GM12865 (cell line): ENCODE measurements around the gene USHBP1.

Source experiments
- DNase-seq: peaks from one replicate; pipeline ENCODE4 v3.0.0; 2010; ENCODE audit warnings: low read depth
- H3K4me3 ChIP-seq: 2 replicates; pipeline ENCODE4 v1.5.1; 2011; ENCODE audit warnings: mild to moderate bottlenecking, low read depth, low read length, control low read depth
- CTCF ChIP-seq: IDR thresholded peaks from 2 replicates; pipeline ENCODE4 v1.5.1; 2011; ENCODE audit warnings: low read length, control low read depth, low read depth, inconsistent platforms; ENCODE audit not compliant: insufficient read depth; ENCODE audit errors: missing control alignments

Gene USHBP1

DNA sequence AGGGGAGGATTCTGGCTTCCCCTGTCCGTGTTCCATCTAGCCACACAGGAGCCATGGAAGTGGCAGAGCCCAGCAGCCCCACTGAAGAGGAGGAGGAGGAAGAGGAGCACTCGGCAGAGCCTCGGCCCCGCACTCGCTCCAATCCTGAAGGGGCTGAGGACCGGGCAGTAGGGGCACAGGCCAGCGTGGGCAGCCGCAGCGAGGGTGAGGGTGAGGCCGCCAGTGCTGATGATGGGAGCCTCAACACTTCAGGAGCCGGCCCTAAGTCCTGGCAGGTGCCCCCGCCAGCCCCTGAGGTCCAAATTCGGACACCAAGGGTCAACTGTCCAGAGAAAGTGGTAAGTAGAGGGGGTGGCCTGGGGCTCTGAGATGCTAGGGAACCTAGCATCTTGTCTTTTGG, 4.2 kb upstream of the USHBP1 start:
- H3K4me3 ChIP-seq: no peak overlapping the region
- no peak for DNase-seq
- TF ChIP-seq CTCF: no peak

DNA sequence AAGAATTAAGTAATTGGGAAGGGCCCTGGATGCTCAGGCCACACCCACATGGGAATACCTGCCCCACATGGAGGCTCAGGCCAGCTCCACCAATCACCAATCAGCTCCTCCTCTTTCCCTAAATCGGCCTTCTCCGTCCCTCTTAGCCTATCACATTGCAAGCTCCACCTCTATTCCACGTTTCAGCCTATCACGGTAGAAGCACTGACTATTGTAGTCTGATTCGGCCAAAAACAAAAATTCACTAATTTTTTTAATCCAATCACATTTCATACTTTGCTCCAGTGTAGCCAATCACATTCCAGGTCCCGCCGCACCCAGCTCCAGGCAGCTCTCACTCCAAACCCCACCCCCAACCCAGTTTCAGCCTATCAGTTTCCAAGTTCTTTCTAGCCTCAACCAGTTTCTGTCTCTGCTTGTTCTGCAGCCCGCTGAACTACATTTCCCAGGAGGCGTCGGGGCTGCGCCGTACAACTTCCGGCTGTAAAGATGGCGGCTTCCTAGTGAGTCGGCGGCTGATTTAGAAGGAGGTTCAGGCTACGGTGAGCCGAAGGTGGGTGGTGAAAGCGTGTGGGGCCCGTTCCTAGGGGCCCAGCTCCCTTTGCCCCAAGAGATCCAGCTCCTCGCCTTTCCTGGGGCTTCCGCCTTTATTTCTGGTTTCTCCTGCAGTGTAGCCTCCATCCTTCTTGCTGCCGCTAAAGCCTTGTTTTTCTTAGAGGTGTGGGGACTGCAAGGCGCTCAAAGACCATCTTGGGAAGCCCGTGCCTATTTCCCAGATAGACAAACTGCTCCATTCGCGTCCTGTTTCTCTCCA, 2.6 kb upstream of the USHBP1 start, which contains the start of gene BABAM1:
Gene BABAM1, plus strand, starts transcription at position 469 of the 814 bp plus-strand sequence. CDS start 1,364 bp downstream, outside the sequence.
- DNase-seq: peak; percentile 100
- H3K4me3 ChIP-seq: peak within 1 kb of the TSS; percentile 95
- no peak for TF ChIP-seq CTCF

- TF ChIP-seq CTCF: no peak
- no peak for DNase-seq
- H3K4me3 ChIP-seq: peak overlapping the region; percentile 55
These were observed 2.0 kb upstream of the USHBP1 start for GRCh38 chr19:17266589-17266974.

DNA sequence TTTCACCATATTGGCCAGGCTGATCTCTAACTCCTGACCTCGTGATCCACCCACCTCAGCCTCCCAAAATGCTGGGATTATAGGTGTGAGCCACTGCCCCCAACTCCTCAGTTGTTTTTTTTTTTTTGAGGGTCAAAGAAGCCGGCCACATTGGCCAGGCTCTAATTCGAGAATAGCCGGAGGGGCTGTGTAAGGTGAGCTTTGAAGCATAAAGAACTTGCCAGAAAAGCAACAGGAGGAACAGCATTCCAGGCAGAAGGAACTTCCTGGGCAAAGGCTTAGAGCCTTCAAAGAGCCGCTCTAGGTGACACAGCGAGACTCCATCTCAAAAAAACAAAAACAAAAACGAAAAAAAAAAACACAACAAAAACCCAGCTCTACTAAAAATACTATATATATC, 1.5 kb upstream of the USHBP1 start:
- H3K4me3 ChIP-seq: peak overlapping the region; percentile 55; the same call in 1 of the 2 replicates
- DNase-seq: no peak
- no peak for TF ChIP-seq CTCF

DNA sequence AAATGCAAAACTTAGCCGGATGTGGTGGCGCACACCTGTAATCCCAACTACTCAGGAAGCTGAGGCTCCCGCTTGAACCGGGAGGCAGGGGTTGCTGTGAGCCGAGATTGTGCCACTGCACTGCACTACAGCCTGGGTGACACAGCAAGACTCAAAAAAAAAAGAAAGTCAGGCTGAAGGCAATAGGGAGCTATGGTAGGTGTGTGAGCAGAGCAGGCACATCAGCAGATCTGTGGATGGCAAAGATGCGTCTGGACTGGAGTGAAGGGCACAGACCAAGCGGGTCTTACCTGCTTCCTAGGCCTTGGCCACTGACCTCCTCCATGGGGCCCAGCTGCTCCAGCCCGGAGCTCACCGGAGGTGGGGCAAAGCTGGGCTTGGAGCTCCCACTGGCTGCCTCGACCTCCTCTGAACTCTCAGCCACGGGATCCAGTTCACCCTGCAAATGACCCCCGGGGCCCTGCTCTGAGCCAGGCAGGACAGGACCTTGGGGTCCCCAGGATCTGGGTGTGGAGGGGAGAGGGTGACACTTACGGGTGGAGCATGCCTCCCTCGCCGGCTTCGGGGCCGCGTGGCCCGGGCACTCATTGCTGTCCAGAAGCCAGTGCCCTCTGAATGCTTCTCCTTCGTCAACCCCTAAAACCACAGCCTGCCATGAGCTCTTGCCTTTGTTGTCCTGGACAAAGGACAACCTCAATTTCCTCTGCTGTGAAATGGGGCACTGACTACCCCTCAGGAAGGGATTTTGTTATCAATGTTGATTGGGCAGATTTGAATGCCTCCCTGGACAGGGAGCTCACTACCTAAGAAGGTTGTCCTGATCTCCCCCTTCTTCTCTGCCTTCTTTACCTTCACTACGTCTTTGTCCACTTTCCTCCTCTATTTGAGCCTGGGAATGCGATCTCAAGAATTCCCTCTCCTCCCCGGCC, 569 bp downstream of the USHBP1 start:
- DNase-seq: no peak
- no peak overlapping the region for H3K4me3 ChIP-seq
- TF ChIP-seq CTCF: no peak

GRCh38 chr19:17262557-17262956, 2.0 kb downstream of the USHBP1 start:
- no peak overlapping the region for H3K4me3 ChIP-seq
- no peak for DNase-seq
- TF ChIP-seq CTCF: no peak
